HEK293T (cell line): Measurements from ENCODE around the gene CIAPIN1.

ENCODE experiments used
- CTCF ChIA-PET: fragments of 350-600 bp; formaldehyde crosslinking; extraction: SDS; loops from one replicate; lab custom pipeline; 2021; ENCODE audit warnings: antibody characterized with exemption, inconsistent platforms; lab: Yijun Ruan, JAX
- POLR2A ChIA-PET: fragments of 350-600 bp; formaldehyde crosslinking; extraction: SDS; loops from one replicate; lab custom pipeline; 2020; ENCODE audit warnings: antibody characterized with exemption, inconsistent platforms; lab: Yijun Ruan, JAX
- DNase-seq: peaks from one replicate; pipeline ENCODE4 v3.0.0; 2012; ENCODE audit warnings: mixed read lengths; ENCODE audit errors: extremely low spot score
- ARNT ChIP-seq: fragments of 450-650 bp; IDR thresholded peaks from 2 replicates; pipeline ENCODE4 v1.6.1; 2017; ENCODE audit warnings: mild to moderate bottlenecking
- BHLHE40 ChIP-seq: fragments of 450-650 bp; IDR thresholded peaks from 2 replicates; pipeline ENCODE4 v1.6.1; 2016; ENCODE audit warnings: mild to moderate bottlenecking, moderate library complexity, borderline replicate concordance
- CTBP1 ChIP-seq: fragments of 450-650 bp; IDR thresholded peaks from 2 replicates; pipeline ENCODE4 v1.6.1; 2016; ENCODE audit warnings: borderline replicate concordance
- ELF4 ChIP-seq: fragments of 450-650 bp; IDR thresholded peaks from 2 replicates; pipeline ENCODE4 v1.6.1; 2017; ENCODE audit warnings: antibody characterized with exemption
- FOXA1 ChIP-seq: fragments of 450-650 bp; IDR thresholded peaks from 2 replicates; pipeline ENCODE4 v1.6.1; 2016; ENCODE audit warnings: mild to moderate bottlenecking
- FOXK2 ChIP-seq: fragments of 450-650 bp; IDR thresholded peaks from 2 replicates; pipeline ENCODE4 v1.6.1; 2016; ENCODE audit warnings: mild to moderate bottlenecking
- FOXM1 ChIP-seq: fragments of 450-650 bp; IDR thresholded peaks from 2 replicates; pipeline ENCODE4 v1.6.1; 2017; ENCODE audit warnings: mild to moderate bottlenecking, borderline replicate concordance
- HDGF ChIP-seq: fragments of 450-650 bp; IDR thresholded peaks from 2 replicates; pipeline ENCODE4 v1.6.1; 2017; ENCODE audit warnings: antibody characterized with exemption, borderline replicate concordance
- L3MBTL2 ChIP-seq: fragments of 450-650 bp; conservative IDR thresholded peaks from 2 replicates; pipeline ENCODE4 v1.6.1; 2016; ENCODE audit warnings: mild to moderate bottlenecking
- LEF1 ChIP-seq: fragments of 450-650 bp; IDR thresholded peaks from 2 replicates; pipeline ENCODE4 v1.6.1; 2017; ENCODE audit warnings: mild to moderate bottlenecking, borderline replicate concordance
- NFRKB ChIP-seq: fragments of 450-650 bp; IDR thresholded peaks from 2 replicates; pipeline ENCODE4 v1.6.1; 2016; ENCODE audit warnings: mild to moderate bottlenecking, moderate library complexity
- SP1 ChIP-seq: fragments of 450-650 bp; IDR thresholded peaks from 2 replicates; pipeline ENCODE4 v1.6.1; 2017
- SUZ12 ChIP-seq: fragments of 450-650 bp; IDR thresholded peaks from 2 replicates; pipeline ENCODE4 v1.6.1; 2016; ENCODE audit warnings: mild to moderate bottlenecking
- TARDBP ChIP-seq: fragments of 450-650 bp; IDR thresholded peaks from 2 replicates; pipeline ENCODE4 v1.6.1; 2016
- ZNF384 ChIP-seq: fragments of 450-650 bp; IDR thresholded peaks from 2 replicates; pipeline ENCODE4 v1.6.1; 2016
- TF ChIP-seq, protein P1 (sequence below): fragments of 450-650 bp; IDR thresholded peaks from 2 replicates; pipeline ENCODE4 v1.6.1; 2016

CIAPIN1 gene

DNA sequence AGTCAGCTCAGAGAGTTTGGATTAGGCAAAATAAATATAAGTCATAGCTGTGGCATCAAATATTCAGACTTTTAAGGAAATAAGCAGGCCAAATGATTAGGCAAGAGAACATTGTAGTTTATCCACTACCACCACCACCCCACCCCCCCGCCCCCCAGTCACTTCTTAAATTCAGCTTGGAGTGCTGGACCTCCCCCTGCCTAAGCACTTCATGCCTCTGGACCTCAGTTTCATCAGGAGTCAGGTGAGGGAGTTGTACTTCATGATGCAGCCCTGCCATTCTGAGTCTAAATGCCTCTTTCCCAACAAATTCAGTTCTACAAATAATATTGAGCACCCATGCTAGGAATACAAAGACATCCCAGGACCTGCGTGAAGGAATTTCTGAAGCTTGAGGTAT lies 17.3 kb upstream of the CIAPIN1 start:
- POLR2A ChIA-PET = interaction anchor here (0.6 to 1.3 kb wide), 2 partner anchors 12 to 17 kb away, joined by 3 read pairs; partner anchors contain the start of genes CIAPIN1 and COQ9
- TF ChIP-seq ZNF384 (no peak), ARNT (no peak), FOXM1 (no peak), NFRKB (no peak), LEF1 (no peak), SP1 (no peak), FOXA1 (no peak), TARDBP (no peak), HDGF (no peak), ELF4 (no peak), L3MBTL2 (no peak), SUZ12 (no peak), CTBP1 (no peak)
- TF ChIP-seq, protein P1, sequence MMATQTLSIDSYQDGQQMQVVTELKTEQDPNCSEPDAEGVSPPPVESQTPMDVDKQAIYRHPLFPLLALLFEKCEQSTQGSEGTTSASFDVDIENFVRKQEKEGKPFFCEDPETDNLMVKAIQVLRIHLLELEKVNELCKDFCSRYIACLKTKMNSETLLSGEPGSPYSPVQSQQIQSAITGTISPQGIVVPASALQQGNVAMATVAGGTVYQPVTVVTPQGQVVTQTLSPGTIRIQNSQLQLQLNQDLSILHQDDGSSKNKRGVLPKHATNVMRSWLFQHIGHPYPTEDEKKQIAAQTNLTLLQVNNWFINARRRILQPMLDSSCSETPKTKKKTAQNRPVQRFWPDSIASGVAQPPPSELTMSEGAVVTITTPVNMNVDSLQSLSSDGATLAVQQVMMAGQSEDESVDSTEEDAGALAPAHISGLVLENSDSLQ = no peak
- CTCF ChIA-PET = no interaction called here
- no peak for DNase-seq

DNA sequence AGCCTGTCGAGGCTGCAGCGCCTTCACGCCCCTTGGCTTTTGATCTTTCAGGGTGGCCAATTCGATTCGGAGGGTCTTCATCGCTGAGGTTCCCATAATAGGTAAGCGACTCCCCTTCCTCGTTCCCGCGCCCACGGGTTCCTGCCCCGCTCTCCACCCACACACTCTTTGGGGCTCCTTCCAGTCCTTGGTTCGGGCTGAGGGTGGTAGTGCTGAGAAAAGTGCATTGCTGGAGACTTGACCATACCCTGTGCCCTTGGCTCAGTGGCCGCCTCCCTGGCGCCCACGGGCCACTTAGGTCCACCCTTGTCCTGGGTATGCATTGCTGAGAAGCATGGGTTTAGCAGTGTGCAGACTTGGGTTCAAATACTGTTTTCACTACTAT lies 15.8 kb upstream of the CIAPIN1 start:
- CTCF ChIA-PET = interaction anchor here (0.6 to 2.6 kb wide), 9 partner anchors 11 to 142 kb away, joined by 3 to 10 read pairs (median 4); partner anchors contain the start of genes CIAPIN1 and COQ9
- TF ChIP-seq, protein P1 = no peak
- no peak for TF ChIP-seq LEF1
- POLR2A ChIA-PET = interaction anchor here (1.0 to 3.2 kb wide), 7 partner anchors 9 to 63 kb away, joined by 3 to 27 read pairs (median 5); partner anchors contain the start of genes CIAPIN1 and COQ9
- DNase-seq = no peak

DNA sequence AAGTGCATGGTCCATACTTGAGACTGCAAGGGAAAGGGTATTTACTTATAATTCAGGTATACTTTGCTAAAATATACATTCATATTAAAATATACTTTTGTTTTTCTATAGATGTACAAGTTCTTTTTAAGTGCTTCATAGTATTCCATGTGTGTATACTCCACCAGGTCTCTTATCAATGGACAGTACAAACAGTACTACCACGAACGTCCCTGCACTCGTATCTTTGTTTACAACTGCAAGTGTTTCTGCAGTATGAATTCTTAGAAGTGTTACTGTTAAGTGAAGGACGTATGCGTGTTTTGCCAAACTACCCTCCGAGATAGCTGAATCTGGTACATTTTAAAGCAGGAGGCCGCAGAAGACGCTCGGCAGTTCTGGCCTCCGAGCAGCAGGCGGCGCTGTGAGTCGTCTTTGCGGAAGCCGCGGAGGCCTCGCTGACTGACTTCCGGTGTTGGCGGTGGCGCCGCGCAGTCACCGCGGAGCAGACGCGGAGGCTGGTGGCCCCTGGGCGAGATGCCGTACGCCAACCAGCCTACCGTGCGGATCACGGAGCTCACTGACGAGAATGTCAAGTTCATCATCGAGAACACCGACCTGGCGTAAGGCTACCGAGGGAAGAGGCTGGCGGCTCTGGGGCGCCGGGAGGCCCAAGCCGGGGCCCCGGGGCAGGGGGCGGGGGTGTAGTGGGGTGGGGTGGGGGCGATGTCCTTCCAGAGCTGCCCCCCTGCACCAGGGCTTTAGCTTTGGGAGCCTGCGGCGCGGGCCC lies 15.2 kb upstream of the CIAPIN1 start, which contains the start of gene POLR2C:
Gene POLR2C (plus strand): TSS at position 471 of the 769 bp plus-strand sequence. CDS start 46 bp downstream, at position 517.
- POLR2A ChIA-PET = interaction anchor here (0.6 to 3.2 kb wide), 10 partner anchors 8 to 274 kb away, joined by 3 to 27 read pairs (median 4); partner anchors contain the start of genes CIAPIN1 and COQ9
- CTCF ChIA-PET = interaction anchor here (0.6 to 2.6 kb wide), 9 partner anchors 11 to 142 kb away, joined by 3 to 10 read pairs (median 4); partner anchors contain the start of genes CIAPIN1 and COQ9
- 0 out of 2 replicates have a peak, but pooled peaks have one; percentile 18 for TF ChIP-seq HDGF
- peak; percentile 94 for TF ChIP-seq ELF4
- no peak for TF ChIP-seq SP1
- peak; percentile 93 for DNase-seq

DNA sequence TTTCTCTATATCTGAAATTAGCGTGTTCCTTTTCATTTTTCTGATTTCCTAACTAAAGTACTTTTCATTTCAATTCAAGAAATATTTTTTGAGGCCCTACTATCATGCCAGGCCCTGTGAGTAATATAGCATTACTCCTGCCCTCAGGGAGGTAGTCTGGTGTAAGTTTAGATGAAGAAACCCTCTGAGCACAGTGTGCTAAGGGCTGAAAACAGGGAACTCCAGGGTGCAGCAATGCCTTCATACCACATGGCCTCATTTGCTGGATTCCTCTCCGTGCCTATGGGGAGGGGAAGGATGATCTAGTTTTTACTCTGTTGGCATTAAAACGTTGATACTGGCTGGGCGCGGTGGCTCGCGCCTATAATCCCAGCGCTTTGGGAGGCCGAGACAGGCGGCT lies 4.8 kb upstream of the CIAPIN1 start:
- CTCF ChIA-PET = no interaction called here
- DNase-seq = no peak
- no peak for TF ChIP-seq ARNT
- no peak for TF ChIP-seq FOXK2
- no peak for TF ChIP-seq NFRKB
- no peak for TF ChIP-seq CTBP1
- TF ChIP-seq SP1 = no peak
- no peak for TF ChIP-seq BHLHE40
- TF ChIP-seq ELF4 = no peak
- no peak for TF ChIP-seq HDGF
- TF ChIP-seq FOXM1 = no peak
- TF ChIP-seq, protein P1 = no peak
- no peak for TF ChIP-seq LEF1
- TF ChIP-seq FOXA1 = no peak
- TF ChIP-seq TARDBP = no peak
- no peak for TF ChIP-seq SUZ12
- POLR2A ChIA-PET = no interaction called here

DNA sequence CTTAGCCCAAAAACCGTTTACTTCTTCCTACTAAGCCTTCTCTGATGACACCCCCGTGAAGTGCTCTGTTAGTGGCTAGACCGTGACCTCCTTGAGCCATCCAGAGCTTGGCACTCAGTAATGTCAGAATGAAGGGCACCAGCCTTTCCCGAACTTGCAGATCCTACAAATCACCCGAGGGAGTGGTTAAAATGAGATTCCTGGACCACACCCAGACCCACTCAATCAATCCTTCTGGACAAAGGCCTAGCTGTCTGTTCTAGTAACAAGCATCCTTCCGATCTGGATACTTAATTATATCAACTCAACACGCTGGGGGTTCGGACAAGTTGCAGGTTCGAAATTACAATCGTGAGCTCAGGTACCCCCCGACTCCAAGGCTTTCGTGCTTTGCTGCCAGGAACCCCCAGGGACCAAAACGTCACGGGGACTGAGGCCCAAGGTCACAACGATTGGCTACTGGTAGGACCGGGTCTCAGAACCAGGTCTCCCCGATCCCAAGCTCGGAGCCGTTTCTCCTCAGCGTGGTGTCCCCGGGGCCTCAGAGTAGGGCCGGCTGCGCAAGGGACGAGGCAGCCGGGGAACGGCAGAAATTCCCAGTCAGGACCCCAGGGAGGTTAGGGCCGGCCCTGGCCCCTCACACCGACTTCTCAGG lies 527 bp downstream of the CIAPIN1 start:
- CTCF ChIA-PET = interaction anchor here (0.6 to 1.4 kb wide), 3 partner anchors 14 to 30 kb away, joined by 3 to 10 read pairs (median 5); partner anchors contain the start of gene POLR2C
- peak; percentile 43 for DNase-seq
- POLR2A ChIA-PET = interaction anchor here (0.7 to 2.2 kb wide), 27 partner anchors 8 to 364 kb away, joined by 3 to 27 read pairs (median 4); partner anchors contain the start of genes CCDC102A, DOK4 and POLR2C
- TF ChIP-seq, protein P1 = 0 out of 2 replicates have a peak, but pooled peaks have one; percentile 21
- TF ChIP-seq CTBP1 = no peak
- no peak for TF ChIP-seq LEF1
- no peak for TF ChIP-seq ZNF384
- no peak for TF ChIP-seq BHLHE40
- TF ChIP-seq FOXM1 = no peak
